Retinal pigment epithelial cell (primary cell): ENCODE results near the gene CCNL2.
A peak's percentile ranks its signal among the peaks of the same experiment; 100 is the strongest.

ENCODE experiments used
- DNase-seq: peaks from one replicate; pipeline ENCODE4 v3.0.0-alpha.2; 2010; ENCODE audit warnings: low read depth
- H3K4me3 ChIP-seq: 2 replicates; pipeline ENCODE4 v1.5.1; 2011; ENCODE audit warnings: mild to moderate bottlenecking, low read length, control low read depth, moderate library complexity
- CTCF ChIP-seq: conservative IDR thresholded peaks from 2 replicates; pipeline ENCODE4 v1.5.1; 2011; ENCODE audit warnings: low read depth, low read length, control low read depth, inconsistent platforms

The CCNL2 gene

GRCh38 chr1:1400576-1401456 lies 1.7 kb upstream of the CCNL2 start:
- H3K4me3 ChIP-seq, result peak overlapping the region; percentile 94
- no peak for DNase-seq
- no peak for TF ChIP-seq CTCF

- DNase-seq, result no peak
- no peak for TF ChIP-seq CTCF
- peak overlapping the region; percentile 94 for H3K4me3 ChIP-seq
Observed at GRCh38 chr1:1399872-1400575, 889 bp upstream of the CCNL2 start.

GRCh38 chr1:1398677-1399186 lies 403 bp downstream of the CCNL2 start:
- DNase-seq, result no peak
- no peak for TF ChIP-seq CTCF
- H3K4me3 ChIP-seq, result peak overlapping the region; percentile 91

GRCh38 chr1:1397839-1398523 lies 1.2 kb downstream of the CCNL2 start:
- TF ChIP-seq CTCF, result no peak
- DNase-seq, result no peak
- H3K4me3 ChIP-seq, result peak overlapping the region; percentile 91

- no peak overlapping the region for H3K4me3 ChIP-seq
- no peak for DNase-seq
- TF ChIP-seq CTCF, result no peak
Observed at GRCh38 chr1:1395166-1395565, 4.0 kb downstream of the CCNL2 start.

- DNase-seq, result no peak
- no peak overlapping the region for H3K4me3 ChIP-seq
- TF ChIP-seq CTCF, result no peak
Observed at GRCh38 chr1:1394116-1394515, 5.0 kb downstream of the CCNL2 start.
